Smooth muscle cell (in vitro differentiated cells): ENCODE results near the gene CXXC4. TPM values are rescaled to one million over a fixed set of nuclear protein-coding genes. Genes with fewer than 3 reads are reported as not detected.
A peak's percentile ranks its signal among the peaks of the same experiment; 100 is the strongest.

Experiments
- DNase-seq: peaks from one replicate; lab custom pipeline; 2025; ENCODE audit not compliant: unreplicated experiment; lab: John Stamatoyannopoulos, UW
- H2AFZ ChIP-seq: fragments of 200-600 bp; sonication (generic); 2 replicates; pipeline ENCODE4 v1.6.0; 2016; ENCODE audit warnings: antibody characterized with exemption, low read depth, mild to moderate bottlenecking
- H3F3A ChIP-seq: fragments of 200-600 bp; sonication (generic); 2 replicates; pipeline ENCODE4 v1.6.0; 2017; ENCODE audit warnings: antibody characterized with exemption, low read depth
- H3K27ac ChIP-seq: fragments of 200-600 bp; sonication (generic); 2 replicates; pipeline ENCODE4 v1.5.1; 2016; ENCODE audit warnings: low read depth, mild to moderate bottlenecking
- H3K27me3 ChIP-seq: fragments of 200-600 bp; sonication (generic); 2 replicates; pipeline ENCODE4 v1.6.1; 2016; ENCODE audit warnings: low read depth, mild to moderate bottlenecking
- H3K36me3 ChIP-seq: fragments of 200-600 bp; sonication (generic); 2 replicates; pipeline ENCODE4 v1.5.1; 2016; ENCODE audit warnings: low read depth
- H3K4me1 ChIP-seq: fragments of 200-600 bp; sonication (generic); 2 replicates; pipeline ENCODE4 v1.5.1; 2016; ENCODE audit warnings: low read depth
- H3K4me2 ChIP-seq: fragments of 200-600 bp; sonication (generic); 2 replicates; pipeline ENCODE4 v1.6.0; 2016; ENCODE audit warnings: mild to moderate bottlenecking
- H3K4me3 ChIP-seq: fragments of 200-600 bp; sonication (generic); 2 replicates; pipeline ENCODE4 v1.5.1; 2016; ENCODE audit warnings: mild to moderate bottlenecking
- H3K79me2 ChIP-seq: fragments of 200-600 bp; sonication (generic); 2 replicates; pipeline ENCODE4 v1.6.0; 2016; ENCODE audit warnings: low read depth, mild to moderate bottlenecking
- H3K9ac ChIP-seq: fragments of 200-600 bp; sonication (generic); 2 replicates; pipeline ENCODE4 v1.6.0; 2016; ENCODE audit warnings: low read depth
- H3K9me3 ChIP-seq: fragments of 200-600 bp; sonication (generic); replicated peaks from 2 replicates; pipeline ENCODE4 v1.5.1; 2016; ENCODE audit warnings: low read depth
- H4K20me1 ChIP-seq: fragments of 200-600 bp; sonication (generic); 2 replicates; pipeline ENCODE4 v1.6.0; 2016; ENCODE audit warnings: low read depth
- WGBS: methylation state at CpG from one replicate; pipeline ENCODE4 v1.1.7; 2016; ENCODE audit warnings: low lambda C conversion rate; 5-methylcytosine and 5-hydroxymethylcytosine counted together
- polyA plus RNA-seq: library from polyadenylated mRNA; unstranded; fragments of >200 nt; fragmentation: Nextera tagmentation; extraction: Ambion mirVana; gene quantifications from 2 replicates; pipeline ENCODE4 v1.2.1, GENCODE V29; 2016
- total RNA-seq: library from RNA; depleted of rRNA; stranded (reverse); fragments of >200 nt; gene quantifications from 2 replicates; pipeline ENCODE4 v1.2.3, GENCODE V29; 2014
- TF ChIP-seq, protein P1 (sequence below): fragments of 200-600 bp; sonication (generic); IDR thresholded peaks from 2 replicates; pipeline ENCODE4 v1.5.1; 2017; ENCODE audit warnings: borderline replicate concordance, mild to moderate bottlenecking, antibody characterized with exemption; ENCODE audit not compliant: insufficient read depth, poor library complexity, severe bottlenecking

The CXXC4 gene
- total and polyA plus RNA-seq, 2 experiments from 2014 or later: 0.18 to 0.64 TPM

- H3F3A ChIP-seq: no peaks in the 10 kb centered on the region
- no peak overlapping the region for H3K27ac ChIP-seq
- H3K4me2 ChIP-seq: no peak overlapping the region
- H3K9me3 ChIP-seq: no peaks in the 10 kb centered on the region
- no peaks in the 10 kb centered on the region for H4K20me1 ChIP-seq
- no peaks in the 10 kb centered on the region for H3K36me3 ChIP-seq
- no peaks in the 10 kb centered on the region for H3K4me1 ChIP-seq
- no peaks in the 10 kb centered on the region for H3K27me3 ChIP-seq
- H3K79me2 ChIP-seq: no peaks in the 10 kb centered on the region
- no peak overlapping the region for H2AFZ ChIP-seq
- TF ChIP-seq, protein P1, sequence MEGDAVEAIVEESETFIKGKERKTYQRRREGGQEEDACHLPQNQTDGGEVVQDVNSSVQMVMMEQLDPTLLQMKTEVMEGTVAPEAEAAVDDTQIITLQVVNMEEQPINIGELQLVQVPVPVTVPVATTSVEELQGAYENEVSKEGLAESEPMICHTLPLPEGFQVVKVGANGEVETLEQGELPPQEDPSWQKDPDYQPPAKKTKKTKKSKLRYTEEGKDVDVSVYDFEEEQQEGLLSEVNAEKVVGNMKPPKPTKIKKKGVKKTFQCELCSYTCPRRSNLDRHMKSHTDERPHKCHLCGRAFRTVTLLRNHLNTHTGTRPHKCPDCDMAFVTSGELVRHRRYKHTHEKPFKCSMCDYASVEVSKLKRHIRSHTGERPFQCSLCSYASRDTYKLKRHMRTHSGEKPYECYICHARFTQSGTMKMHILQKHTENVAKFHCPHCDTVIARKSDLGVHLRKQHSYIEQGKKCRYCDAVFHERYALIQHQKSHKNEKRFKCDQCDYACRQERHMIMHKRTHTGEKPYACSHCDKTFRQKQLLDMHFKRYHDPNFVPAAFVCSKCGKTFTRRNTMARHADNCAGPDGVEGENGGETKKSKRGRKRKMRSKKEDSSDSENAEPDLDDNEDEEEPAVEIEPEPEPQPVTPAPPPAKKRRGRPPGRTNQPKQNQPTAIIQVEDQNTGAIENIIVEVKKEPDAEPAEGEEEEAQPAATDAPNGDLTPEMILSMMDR: no peak
- no peak overlapping the region for H3K4me3 ChIP-seq
- WGBS: 77% methylated on average over 2 of the region's 2 CpGs
- no peak for DNase-seq
- H3K9ac ChIP-seq: no peak overlapping the region
Measured at GRCh38 chr4:104530426-104530825, 35.7 kb upstream of the CXXC4 start.

GRCh38 chr4:104524591-104524990, 29.9 kb upstream of the CXXC4 start:
- Histone ChIP-seq H3K9me3 (no peaks in the 10 kb centered on the region), H3K4me2 (peak overlapping the region; percentile 52)

GRCh38 chr4:104524026-104524425, 29.3 kb upstream of the CXXC4 start:
- H3K4me1 ChIP-seq: no peaks in the 10 kb centered on the region
- H3K79me2 ChIP-seq: no peaks in the 10 kb centered on the region
- H3K36me3 ChIP-seq: no peaks in the 10 kb centered on the region
- no peaks in the 10 kb centered on the region for H3K27me3 ChIP-seq
- TF ChIP-seq, protein P1: no peak
- peak overlapping the region; percentile 52 for H3K4me2 ChIP-seq
- no peaks in the 10 kb centered on the region for H4K20me1 ChIP-seq
- no peaks in the 10 kb centered on the region for H3F3A ChIP-seq
- H3K27ac ChIP-seq: peak overlapping the region; percentile 75
- WGBS: 74% methylated on average over 2 of the region's 2 CpGs
- no peak overlapping the region for H3K9ac ChIP-seq
- no peak overlapping the region for H3K4me3 ChIP-seq
- peak overlapping the region; percentile 62 for H2AFZ ChIP-seq
- DNase-seq: no peak
- no peaks in the 10 kb centered on the region for H3K9me3 ChIP-seq

More at GRCh38 chr4:104524591-104524990, 29.9 kb upstream of the CXXC4 start:
- WGBS: 83% methylated on average over 1 of the region's 1 CpG
- H3K4me3 ChIP-seq: no peak overlapping the region
- H3K27ac ChIP-seq: peak overlapping the region; percentile 75
- H3K4me1 ChIP-seq: no peaks in the 10 kb centered on the region
- peak overlapping the region; percentile 62 for H2AFZ ChIP-seq
- H3K79me2 ChIP-seq: no peaks in the 10 kb centered on the region
- no peak overlapping the region for H3K9ac ChIP-seq
- H3K27me3 ChIP-seq: no peaks in the 10 kb centered on the region
- no peaks in the 10 kb centered on the region for H3F3A ChIP-seq
- DNase-seq: no peak
- no peaks in the 10 kb centered on the region for H4K20me1 ChIP-seq
- TF ChIP-seq, protein P1: no peak
- no peaks in the 10 kb centered on the region for H3K36me3 ChIP-seq

GRCh38 chr4:104519588-104519987, 24.9 kb upstream of the CXXC4 start:
- Histone ChIP-seq H3K9me3 (no peaks in the 10 kb centered on the region), H3K4me1 (no peaks in the 10 kb centered on the region), H2AFZ (no peak overlapping the region), H3K9ac (no peak overlapping the region), H4K20me1 (no peaks in the 10 kb centered on the region), H3F3A (no peaks in the 10 kb centered on the region), H3K27ac (no peak overlapping the region), H3K36me3 (no peaks in the 10 kb centered on the region), H3K79me2 (no peaks in the 10 kb centered on the region), H3K27me3 (no peaks in the 10 kb centered on the region), H3K4me2 (no peak overlapping the region), H3K4me3 (no peak overlapping the region)
- DNase-seq: no peak
- TF ChIP-seq, protein P1: no peak
